D721Med (cell line): ENCODE measurements around the gene SLC24A3.

ENCODE experiments used
- DNase-seq: peaks from one replicate; pipeline ENCODE4 v3.0.0; 2011; ENCODE audit warnings: low spot score; ENCODE audit not compliant: insufficient read length
- FAIRE-seq: peaks from 2 replicates; lab custom pipeline; 2011; peaks lifted over from hg19 to GRCh38; lab: Jason Lieb, UNC
- CTCF ChIP-seq: IDR thresholded peaks from 2 replicates; pipeline ENCODE4 v1.5.1; 2012; ENCODE audit warnings: mild to moderate bottlenecking, control low read depth; ENCODE audit not compliant: insufficient read depth; ENCODE audit errors: missing control alignments

SLC24A3 gene

GRCh38 chr20:19348582-19348981 is 136.1 kb downstream of the SLC24A3 start:
- FAIRE-seq = no peak
- no peak for TF ChIP-seq CTCF
- no peak for DNase-seq

DNA sequence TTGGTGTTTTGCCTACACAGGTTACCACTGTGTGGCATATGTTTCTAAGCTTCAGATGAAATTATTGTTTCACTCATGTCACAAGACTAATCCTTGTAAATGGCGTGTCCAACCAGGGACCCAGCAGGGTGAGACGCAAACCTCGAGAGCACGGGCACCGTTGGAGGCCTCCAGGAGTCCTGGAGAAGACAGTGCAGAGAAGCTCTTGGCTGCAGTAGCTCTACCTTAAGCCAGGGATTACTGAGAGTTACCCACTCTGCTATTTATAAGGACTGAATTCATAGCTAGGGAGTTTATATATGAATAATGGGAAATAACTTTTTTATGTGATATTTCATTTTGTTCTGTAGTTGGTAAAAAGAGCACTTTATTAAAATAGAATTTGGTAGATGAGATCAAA is 137.4 kb downstream of the SLC24A3 start:
- FAIRE-seq (no peak), DNase-seq (no peak)
- TF ChIP-seq CTCF = no peak

GRCh38 chr20:19351542-19351941 is 139.1 kb downstream of the SLC24A3 start:
- FAIRE-seq = no peak
- DNase-seq = no peak
- no peak for TF ChIP-seq CTCF

DNA sequence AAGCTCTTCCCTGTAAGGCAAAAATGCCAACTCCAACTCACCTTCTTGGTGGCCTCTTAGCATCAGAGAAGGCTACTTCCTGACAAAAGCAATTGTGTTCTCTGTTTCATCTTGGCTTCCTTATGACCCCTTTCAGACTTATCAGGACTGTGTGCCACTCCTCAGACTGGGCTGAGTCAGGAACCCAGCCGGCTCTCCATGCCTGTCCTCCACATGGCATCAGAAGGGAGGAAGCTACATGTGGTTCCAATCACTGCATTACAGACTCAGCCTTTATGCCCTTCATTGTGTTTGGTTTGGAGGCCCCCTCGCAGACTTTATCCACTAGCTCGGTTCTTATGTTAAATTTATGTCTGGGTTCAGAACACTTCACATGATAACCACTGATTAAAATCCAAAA is 142.5 kb downstream of the SLC24A3 start:
- no peak for TF ChIP-seq CTCF
- no peak for FAIRE-seq

DNA sequence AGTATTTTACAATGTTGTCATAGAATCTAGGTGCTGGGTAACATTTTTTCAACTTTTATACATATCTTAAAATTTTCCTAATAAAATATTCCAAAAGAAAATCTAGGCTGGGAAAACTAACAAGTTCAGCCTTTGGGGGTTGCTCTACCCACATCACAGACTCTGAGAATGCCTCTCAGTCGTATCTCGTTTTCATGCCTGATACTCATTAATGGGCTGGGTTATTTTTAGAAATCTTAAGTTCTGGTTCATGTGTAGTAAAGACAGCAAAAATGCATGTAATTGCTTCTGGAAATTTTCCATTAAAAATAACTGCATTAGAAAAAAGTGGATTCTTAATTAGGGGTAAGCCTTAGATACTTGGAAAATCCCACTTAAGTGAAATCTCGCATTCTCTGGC is 149.3 kb downstream of the SLC24A3 start:
- DNase-seq (no peak), FAIRE-seq (no peak)

More for the DNA sequence above, 142.5 kb downstream of the SLC24A3 start:
- DNase-seq = no peak

DNA sequence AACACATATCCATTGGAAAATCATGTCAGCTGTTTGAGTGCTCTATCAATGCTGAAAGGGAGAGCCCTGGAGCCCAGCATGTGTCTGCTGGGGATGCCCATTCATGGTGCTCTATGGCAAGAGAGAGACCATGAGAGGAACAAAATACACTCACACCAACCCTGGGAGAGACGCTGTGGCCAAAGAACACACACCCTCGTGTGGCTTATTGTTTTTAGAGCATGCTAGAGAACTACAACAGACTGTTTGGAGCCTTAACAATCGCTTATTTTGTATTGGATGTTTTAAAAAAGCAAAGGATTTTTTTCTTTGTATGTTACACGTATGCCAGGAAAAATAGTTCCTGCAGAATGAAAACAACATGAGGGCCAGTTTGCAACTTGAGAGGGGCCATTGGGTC is 151.0 kb downstream of the SLC24A3 start:
- no peak for TF ChIP-seq CTCF
- DNase-seq (no peak), FAIRE-seq (no peak)

More for the DNA sequence above, 149.3 kb downstream of the SLC24A3 start:
- no peak for TF ChIP-seq CTCF

DNA sequence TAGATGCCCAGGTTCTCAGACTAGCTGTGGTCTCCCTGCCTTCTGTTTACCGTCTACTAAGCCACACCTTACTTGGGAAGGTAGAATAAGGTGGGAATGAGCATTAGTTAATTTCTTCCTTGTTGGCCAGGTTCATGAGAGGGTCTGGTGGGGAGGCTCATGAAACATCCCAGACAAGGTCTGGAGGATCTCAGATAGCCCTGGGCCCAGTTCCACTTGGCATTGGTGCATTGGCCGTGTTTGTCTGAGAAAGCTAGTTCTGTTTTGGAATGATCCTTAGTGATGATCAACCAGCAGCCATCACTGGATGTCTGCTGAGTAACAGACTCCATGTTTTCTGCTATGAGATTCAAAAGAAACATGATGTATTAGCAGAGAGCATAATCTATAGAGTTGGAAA is 155.1 kb downstream of the SLC24A3 start:
- no peak for FAIRE-seq
- no peak for TF ChIP-seq CTCF

More for the DNA sequence above, 155.1 kb downstream of the SLC24A3 start:
- DNase-seq = no peak
